GM06990 (cell line): Measurements from ENCODE around the gene MEF2D.

Experiments used
- DNase-seq: peaks from one replicate; pipeline ENCODE4 v3.0.0-alpha.2; 2011; ENCODE audit not compliant: insufficient read length; ENCODE audit errors: extremely low read depth
- H3K27me3 ChIP-seq: replicated peaks from 2 replicates; pipeline ENCODE4 v1.6.0; 2011; ENCODE audit warnings: low read length; ENCODE audit not compliant: control insufficient read depth, insufficient read depth
- H3K36me3 ChIP-seq: 2 replicates; pipeline ENCODE4 v1.5.1; 2011; ENCODE audit warnings: low read length; ENCODE audit not compliant: control insufficient read depth, insufficient read depth
- H3K4me3 ChIP-seq: replicated peaks from 2 replicates; pipeline ENCODE4 v1.5.1; 2011; ENCODE audit warnings: low read depth, mild to moderate bottlenecking, control low read depth, low read length
- TF ChIP-seq, protein P1 (sequence below): IDR thresholded peaks from 2 replicates; pipeline ENCODE4 v1.5.1; 2011; ENCODE audit warnings: low read length, control low read depth, mild to moderate bottlenecking, inconsistent platforms; ENCODE audit not compliant: insufficient read depth, poor library complexity, severe bottlenecking

MEF2D gene

DNA sequence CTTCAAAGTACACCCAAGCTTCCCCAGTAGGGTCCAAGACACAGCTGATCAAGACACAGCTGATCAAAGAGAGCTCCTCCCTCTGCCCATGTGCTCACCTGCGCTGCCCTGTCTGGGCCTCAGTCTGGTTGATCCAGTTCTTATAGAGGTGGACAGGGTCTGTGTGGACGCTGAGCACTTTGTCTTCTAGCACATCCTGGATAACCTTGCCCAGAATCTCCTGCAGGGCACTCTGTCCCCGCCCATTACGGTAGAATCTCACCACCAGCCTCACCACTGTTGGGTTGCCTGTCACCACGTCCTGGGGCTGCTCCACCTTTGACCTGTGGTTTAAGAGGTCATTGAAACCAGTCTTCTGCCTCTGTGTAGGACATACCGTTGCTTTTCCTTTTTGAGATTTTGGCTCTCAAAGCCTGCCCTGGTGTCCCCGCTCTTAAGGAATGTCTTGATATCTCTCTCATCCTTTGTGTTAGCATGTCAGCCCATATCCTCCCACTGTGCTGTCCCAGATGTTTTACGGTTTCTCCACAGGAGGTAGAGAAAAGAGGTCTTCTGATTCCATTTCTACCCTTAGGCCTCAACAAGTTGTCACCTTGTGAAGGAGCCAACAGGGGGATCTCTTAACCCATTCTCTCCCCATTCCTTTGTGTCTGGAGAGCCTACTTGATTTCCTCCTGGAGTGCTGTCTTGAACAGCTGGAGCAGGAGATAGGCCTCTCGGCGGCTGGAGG lies 38.3 kb upstream of the MEF2D start:
- H3K36me3 ChIP-seq: no peaks in the 10 kb centered on the region; the same call in none of the 2 replicates
- TF ChIP-seq, protein P1, sequence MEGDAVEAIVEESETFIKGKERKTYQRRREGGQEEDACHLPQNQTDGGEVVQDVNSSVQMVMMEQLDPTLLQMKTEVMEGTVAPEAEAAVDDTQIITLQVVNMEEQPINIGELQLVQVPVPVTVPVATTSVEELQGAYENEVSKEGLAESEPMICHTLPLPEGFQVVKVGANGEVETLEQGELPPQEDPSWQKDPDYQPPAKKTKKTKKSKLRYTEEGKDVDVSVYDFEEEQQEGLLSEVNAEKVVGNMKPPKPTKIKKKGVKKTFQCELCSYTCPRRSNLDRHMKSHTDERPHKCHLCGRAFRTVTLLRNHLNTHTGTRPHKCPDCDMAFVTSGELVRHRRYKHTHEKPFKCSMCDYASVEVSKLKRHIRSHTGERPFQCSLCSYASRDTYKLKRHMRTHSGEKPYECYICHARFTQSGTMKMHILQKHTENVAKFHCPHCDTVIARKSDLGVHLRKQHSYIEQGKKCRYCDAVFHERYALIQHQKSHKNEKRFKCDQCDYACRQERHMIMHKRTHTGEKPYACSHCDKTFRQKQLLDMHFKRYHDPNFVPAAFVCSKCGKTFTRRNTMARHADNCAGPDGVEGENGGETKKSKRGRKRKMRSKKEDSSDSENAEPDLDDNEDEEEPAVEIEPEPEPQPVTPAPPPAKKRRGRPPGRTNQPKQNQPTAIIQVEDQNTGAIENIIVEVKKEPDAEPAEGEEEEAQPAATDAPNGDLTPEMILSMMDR: no peak

GRCh38 chr1:156537027-156537426 lies 36.5 kb upstream of the MEF2D start:
- Histone ChIP-seq H3K27me3 (no peaks in the 10 kb centered on the region), H3K36me3 (no peaks in the 10 kb centered on the region; the same call in none of the 2 replicates), H3K4me3 (no peak overlapping the region)
- no peak for DNase-seq
- TF ChIP-seq, protein P1: no peak

More for the DNA sequence above, 38.3 kb upstream of the MEF2D start:
- no peak for DNase-seq
- H3K27me3 ChIP-seq: no peaks in the 10 kb centered on the region
- H3K4me3 ChIP-seq: no peak overlapping the region

DNA sequence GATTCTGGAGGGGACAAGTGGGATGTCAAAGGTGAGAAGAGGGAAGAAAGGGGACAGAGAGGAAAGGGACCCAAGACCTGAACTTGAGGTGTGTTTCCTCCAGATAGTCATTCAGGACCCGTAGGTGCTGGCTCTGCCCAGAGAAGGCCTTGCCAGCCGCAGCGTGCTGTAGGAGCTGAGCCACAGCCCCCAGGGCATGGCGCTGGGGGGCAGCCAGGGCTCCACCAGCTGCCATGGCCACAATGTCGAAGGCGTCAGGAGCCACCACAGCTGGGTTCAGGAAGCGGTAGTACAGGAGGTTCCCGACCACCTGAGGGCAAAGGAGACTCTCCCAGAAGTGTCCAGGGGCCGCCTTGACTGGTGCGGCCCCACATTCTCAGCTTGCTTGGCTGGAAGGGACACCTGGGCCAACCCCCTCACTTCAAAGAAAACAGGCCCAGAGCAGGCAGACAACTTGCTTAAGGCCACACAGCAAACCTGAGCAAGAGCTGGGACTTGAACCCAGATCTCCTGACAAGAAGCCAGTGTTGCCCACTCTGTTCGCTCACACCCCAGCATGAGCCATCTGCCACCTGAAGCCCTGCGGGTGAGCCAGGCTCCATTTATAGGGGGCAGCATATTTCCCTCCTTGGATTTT lies 34.0 kb upstream of the MEF2D start:
- TF ChIP-seq, protein P1: no peak
- H3K4me3 ChIP-seq: no peak overlapping the region
- H3K36me3 ChIP-seq: peaks cover 4% of the 10 kb centered on the region
- DNase-seq: no peak
- no peaks in the 10 kb centered on the region for H3K27me3 ChIP-seq

DNA sequence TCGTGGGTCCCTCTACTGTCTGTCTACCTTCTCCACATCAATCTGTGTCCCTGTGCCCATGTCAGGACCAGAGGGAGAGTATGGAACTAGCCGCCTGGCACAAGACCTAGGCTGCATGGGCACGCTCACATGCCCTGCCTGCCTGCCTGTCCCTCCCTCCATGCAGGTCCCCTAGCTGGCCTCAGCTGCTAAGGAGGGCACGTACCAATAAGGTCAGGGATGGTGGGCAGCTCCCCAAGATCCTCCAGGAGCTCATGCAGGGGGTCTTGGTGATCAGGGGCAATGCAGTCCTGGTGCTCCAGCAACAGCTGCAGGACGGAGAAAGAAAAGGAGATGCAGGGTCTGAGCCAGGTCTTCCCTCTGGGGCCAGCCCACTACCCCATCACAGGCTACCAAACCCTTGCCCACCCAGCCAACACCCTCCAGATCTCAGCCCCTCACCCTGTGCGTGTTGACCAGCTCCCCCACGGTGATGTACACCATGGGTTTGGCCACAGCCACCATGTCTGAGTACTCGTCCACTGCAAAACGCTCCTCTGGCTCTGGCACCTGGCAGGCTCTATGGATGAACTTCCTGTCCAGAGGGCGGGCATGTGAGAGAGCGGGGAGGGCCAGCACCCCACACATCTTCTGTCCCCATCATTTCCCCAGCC lies 33.1 kb upstream of the MEF2D start:
- no peak for DNase-seq
- TF ChIP-seq, protein P1: no peak
- Histone ChIP-seq H3K27me3 (no peaks in the 10 kb centered on the region), H3K36me3 (peaks cover 4% of the 10 kb centered on the region), H3K4me3 (no peak overlapping the region)

DNA sequence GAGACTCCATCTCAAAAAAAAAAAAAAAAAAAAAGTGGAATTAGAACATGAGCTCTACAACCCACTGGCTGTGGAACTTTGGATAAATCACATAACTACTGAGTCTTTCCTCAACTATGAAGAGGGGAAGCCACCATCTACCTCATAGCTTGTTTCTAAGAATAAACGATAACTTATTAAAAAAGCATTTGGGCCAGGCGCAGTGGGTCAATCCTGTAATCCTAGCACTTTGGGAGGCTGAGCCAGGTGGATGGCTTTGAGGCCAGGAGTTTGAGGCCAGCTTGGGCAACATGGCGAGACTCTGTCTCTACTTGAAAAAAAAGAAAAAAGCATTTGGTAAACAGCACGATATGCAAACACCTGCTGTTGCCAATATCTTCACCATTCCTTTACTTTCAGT lies 31.8 kb upstream of the MEF2D start:
- Histone ChIP-seq H3K27me3 (no peaks in the 10 kb centered on the region), H3K4me3 (no peak overlapping the region), H3K36me3 (peaks cover 6% of the 10 kb centered on the region)
- TF ChIP-seq, protein P1: no peak
- DNase-seq: no peak
